GM12873 (cell line): ENCODE measurements around the gene SPAG17.

Experiments used
- TF ChIP-seq, protein P1 (sequence below): IDR thresholded peaks from 2 replicates; pipeline ENCODE4 v1.5.1; 2012; ENCODE audit warnings: low read depth, mild to moderate bottlenecking, moderate library complexity, low read length, control low read depth; ENCODE audit not compliant: insufficient read depth; ENCODE audit errors: missing control alignments

SPAG17 gene

DNA sequence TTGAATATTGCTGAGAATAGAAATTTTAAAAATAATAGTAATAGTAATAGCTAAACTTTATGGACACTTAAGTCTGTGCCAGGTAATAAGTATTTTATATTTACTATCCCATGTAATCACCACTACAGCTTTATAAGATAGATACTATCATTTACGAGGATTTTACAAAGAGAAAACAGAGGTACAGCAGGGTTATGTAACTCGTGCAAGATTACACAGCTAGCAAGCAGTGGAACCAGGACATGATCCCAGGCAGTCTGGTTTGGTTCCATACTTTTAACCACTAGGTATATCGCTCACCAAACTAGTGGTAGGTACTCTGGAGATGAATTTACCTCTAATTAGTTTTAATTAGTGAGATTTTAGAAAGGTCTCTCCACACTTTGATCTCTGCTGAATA is 42.5 kb downstream of the SPAG17 start:
- TF ChIP-seq, protein P1, sequence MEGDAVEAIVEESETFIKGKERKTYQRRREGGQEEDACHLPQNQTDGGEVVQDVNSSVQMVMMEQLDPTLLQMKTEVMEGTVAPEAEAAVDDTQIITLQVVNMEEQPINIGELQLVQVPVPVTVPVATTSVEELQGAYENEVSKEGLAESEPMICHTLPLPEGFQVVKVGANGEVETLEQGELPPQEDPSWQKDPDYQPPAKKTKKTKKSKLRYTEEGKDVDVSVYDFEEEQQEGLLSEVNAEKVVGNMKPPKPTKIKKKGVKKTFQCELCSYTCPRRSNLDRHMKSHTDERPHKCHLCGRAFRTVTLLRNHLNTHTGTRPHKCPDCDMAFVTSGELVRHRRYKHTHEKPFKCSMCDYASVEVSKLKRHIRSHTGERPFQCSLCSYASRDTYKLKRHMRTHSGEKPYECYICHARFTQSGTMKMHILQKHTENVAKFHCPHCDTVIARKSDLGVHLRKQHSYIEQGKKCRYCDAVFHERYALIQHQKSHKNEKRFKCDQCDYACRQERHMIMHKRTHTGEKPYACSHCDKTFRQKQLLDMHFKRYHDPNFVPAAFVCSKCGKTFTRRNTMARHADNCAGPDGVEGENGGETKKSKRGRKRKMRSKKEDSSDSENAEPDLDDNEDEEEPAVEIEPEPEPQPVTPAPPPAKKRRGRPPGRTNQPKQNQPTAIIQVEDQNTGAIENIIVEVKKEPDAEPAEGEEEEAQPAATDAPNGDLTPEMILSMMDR, result no peak

DNA sequence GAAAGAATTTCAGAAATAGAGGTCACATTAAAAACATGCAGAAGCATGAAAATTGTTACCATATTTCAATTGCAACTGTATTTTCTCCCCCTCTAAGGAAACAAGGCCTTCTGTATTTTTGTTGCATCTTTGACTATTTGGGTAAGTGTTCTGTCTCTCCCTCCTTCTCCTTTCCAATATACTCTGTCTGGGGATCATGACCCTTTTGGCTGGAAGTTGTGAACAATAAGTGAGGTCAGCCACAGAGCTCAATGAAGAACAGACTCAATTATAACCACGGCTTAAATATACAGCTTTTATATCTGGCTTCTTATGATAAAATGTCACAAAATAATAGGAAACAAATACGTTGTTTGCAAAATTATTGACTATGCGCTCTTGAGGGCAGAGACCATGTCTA is 47.1 kb downstream of the SPAG17 start:
- TF ChIP-seq, protein P1, result no peak

DNA sequence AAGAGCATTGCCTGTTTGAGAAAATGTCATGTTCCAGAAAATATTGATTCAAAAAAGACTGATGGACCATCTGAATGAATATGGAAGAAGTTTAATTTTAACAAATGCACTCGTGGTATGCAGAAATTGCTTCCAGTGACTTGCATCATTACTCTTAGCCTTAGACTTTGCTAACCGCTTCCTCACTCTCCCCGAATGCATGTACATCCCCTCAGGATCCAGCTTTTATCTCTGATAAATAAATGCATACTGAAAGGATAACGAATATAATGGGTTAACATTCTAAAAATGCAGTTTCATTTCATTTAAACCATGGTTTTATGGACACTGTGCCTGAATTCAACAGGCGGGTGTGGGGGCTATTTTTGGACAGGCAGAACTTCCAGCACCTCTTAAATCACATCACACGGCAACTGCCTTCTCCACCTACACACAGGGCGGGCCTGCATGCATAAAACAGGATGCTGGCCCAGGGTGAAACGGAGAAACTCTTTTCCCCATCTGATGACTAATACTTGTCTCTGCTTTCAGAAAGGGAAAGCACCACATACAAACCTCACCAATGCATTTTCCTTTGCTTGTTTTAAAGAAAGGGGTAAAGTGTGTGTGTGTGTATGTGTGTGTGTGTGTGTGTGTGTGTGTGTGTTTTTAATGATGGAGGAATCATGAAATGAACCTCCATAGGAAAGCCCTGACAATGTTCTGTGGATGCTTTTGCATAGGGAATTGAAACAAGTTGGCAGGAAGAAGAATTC is 48.7 kb downstream of the SPAG17 start:
- TF ChIP-seq, protein P1, result no peak

DNA sequence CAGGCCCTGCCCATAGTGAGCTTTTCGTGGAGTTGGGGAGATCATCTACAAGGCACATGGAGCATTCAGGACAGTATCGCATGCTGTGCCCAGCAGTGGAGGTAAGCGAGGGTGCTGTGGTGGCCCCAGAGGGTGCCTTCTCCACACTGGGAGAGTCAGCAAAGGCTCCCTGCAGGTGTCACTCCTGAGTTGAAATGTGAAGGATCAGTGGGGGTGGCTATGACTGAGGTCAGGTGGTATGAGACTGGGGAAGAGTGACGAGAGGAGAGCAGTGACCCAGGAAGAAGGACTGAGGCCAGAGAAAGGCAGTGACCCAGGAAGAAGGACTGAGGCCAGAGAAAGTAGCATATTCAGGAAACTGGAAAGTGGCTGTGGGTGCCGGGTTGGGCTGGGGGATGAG is 53.0 kb downstream of the SPAG17 start:
- TF ChIP-seq, protein P1, result no peak

DNA sequence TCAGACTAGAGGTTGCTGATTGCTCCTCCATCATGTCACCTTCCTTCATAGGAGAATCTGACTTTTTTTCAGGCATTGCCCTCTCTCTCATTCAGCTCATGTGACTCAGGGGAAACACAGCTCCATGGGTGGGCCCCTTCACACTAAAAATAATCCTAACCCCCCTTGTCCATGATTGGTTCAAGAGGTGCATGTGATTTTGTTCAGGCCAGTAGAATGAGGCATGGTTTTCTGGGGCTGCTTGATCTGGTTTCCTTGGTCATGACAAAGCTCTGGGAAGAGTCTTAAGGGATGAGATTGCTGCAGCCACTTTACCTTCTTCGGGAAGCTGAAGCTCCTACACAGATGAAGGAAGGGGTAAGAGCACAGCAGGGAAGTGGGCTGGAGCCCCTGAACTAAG is 56.3 kb downstream of the SPAG17 start:
- TF ChIP-seq, protein P1, result no peak

DNA sequence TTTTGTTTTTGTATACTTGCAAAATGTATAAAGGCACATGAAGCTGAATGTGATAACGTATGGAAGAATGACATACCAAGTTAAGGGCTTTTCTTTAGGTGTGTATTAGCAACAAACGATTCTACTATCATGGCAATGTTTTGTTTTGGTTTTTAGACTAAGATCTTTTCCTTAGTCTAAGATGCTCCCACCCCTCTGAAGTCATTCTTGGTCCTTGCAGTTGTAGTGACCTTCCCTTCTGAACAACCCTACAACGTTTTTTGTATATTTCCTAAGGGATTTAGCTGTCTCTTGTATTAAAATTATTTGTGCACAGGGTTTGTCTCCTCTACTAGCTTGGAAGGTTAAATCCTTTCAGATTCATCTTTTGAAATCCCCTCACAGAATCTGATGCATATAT is 61.0 kb downstream of the SPAG17 start:
- TF ChIP-seq, protein P1, result no peak

DNA sequence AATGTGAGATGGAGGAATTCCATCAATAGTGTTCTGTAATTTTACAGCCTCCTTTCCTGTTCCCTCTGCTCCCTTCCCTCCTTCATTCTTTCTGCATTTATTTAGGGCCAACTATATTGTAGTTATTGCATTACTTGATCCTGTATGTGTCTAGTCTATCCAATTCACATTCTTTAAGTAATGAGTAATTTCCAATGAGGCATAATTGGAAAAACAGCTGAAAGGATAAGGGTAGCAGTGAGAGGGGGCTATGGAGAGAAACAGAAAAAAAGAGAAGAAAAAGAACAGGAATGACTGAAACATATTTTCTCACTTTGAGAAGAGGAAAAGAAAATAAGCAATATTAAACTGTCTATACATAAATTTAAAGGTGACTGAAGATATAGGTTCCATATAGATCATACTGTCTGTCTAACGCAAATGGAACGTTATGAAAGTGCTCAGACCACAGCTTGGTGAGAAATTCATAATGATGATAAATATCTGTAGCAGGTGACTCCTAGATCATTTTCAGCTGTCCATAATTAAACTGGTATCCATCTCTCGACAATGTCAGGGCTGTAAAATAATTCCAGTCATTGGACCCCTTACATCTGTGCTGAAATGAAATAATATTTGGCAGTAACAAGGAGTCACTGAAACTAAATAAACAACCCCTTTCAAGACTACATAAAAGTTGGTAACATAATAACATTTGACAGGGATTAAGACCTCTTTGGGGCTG is 61.8 kb downstream of the SPAG17 start:
- TF ChIP-seq, protein P1, result no peak
